Neural progenitor cell (in vitro differentiated cells): ENCODE data around the gene SMIM27. TPM values are rescaled to one million over a fixed set of nuclear protein-coding genes. Genes with fewer than 3 reads are reported as not detected.

Source experiments
- DNase-seq: peaks from one replicate; pipeline ENCODE4 v3.0.0-alpha.2; 2016; ENCODE audit warnings: low spot score
- H2AFZ ChIP-seq: fragments of 200-600 bp; sonication (generic); replicated peaks from 2 replicates; pipeline ENCODE4 v1.6.1; 2016; ENCODE audit warnings: antibody characterized with exemption
- H3F3A ChIP-seq: fragments of 200-600 bp; sonication (generic); 2 replicates; pipeline ENCODE4 v1.6.1; 2016; ENCODE audit warnings: antibody characterized with exemption, low read depth
- H3K27ac ChIP-seq: fragments of 200-600 bp; sonication (generic); 2 replicates; pipeline ENCODE4 v1.5.1; 2016; ENCODE audit warnings: mild to moderate bottlenecking
- H3K27me3 ChIP-seq: fragments of 200-600 bp; sonication (generic); 2 replicates; pipeline ENCODE4 v1.6.1; 2016; ENCODE audit warnings: mild to moderate bottlenecking, moderate library complexity
- H3K36me3 ChIP-seq: fragments of 200-600 bp; sonication (generic); 2 replicates; pipeline ENCODE4 v1.5.1; 2016
- H3K4me1 ChIP-seq: fragments of 200-600 bp; sonication (generic); 2 replicates; pipeline ENCODE4 v1.6.1; 2016; ENCODE audit warnings: mixed run types
- H3K4me2 ChIP-seq: fragments of 200-600 bp; sonication (generic); 2 replicates; pipeline ENCODE4 v1.6.1; 2016
- H3K4me3 ChIP-seq: fragments of 200-600 bp; sonication (generic); 2 replicates; pipeline ENCODE4 v1.5.1; 2016
- H3K79me2 ChIP-seq: fragments of 200-600 bp; sonication (generic); 2 replicates; pipeline ENCODE4 v1.6.1; 2016; ENCODE audit warnings: low read depth
- H3K9ac ChIP-seq: fragments of 200-600 bp; sonication (generic); 2 replicates; pipeline ENCODE4 v1.6.1; 2016
- H3K9me3 ChIP-seq: fragments of 200-600 bp; sonication (generic); 2 replicates; pipeline ENCODE4 v1.5.1; 2016; ENCODE audit warnings: low read depth
- H4K20me1 ChIP-seq: fragments of 200-600 bp; sonication (generic); 2 replicates; pipeline ENCODE4 v1.6.1; 2016; ENCODE audit warnings: low read depth
- H3K27ac Mint-ChIP-seq: 3 replicates; pipeline ENCODE4 v1.8.0; 2021; ENCODE audit warnings: mixed read lengths
- H3K27me3 Mint-ChIP-seq: 2 replicates; pipeline ENCODE4 v1.8.0; 2022; ENCODE audit warnings: low read depth, mild to moderate bottlenecking, inconsistent platforms, moderate library complexity, mixed read lengths; ENCODE audit not compliant: insufficient read depth
- H3K36me3 Mint-ChIP-seq: 3 replicates; pipeline ENCODE4 v1.8.0; 2021; ENCODE audit warnings: mixed read lengths
- H3K4me1 Mint-ChIP-seq: 3 replicates; pipeline ENCODE4 v1.8.0; 2021; ENCODE audit warnings: mixed read lengths
- H3K4me3 Mint-ChIP-seq: 3 replicates; pipeline ENCODE4 v1.8.0; 2021; ENCODE audit warnings: mild to moderate bottlenecking, moderate library complexity, mixed read lengths
- H3K9me3 Mint-ChIP-seq: 3 replicates; pipeline ENCODE4 v1.8.0; 2020; ENCODE audit warnings: mixed read lengths
- CTCF ChIP-seq: fragments of 200-600 bp; sonication (generic); IDR thresholded peaks from 2 replicates; pipeline ENCODE4 v1.5.1; 2017; ENCODE audit warnings: antibody characterized with exemption, mild to moderate bottlenecking
- EZH2 ChIP-seq: fragments of 200-600 bp; sonication (generic); IDR thresholded peaks from 2 replicates; pipeline ENCODE4 v1.6.1; 2017; ENCODE audit warnings: antibody characterized with exemption, mild to moderate bottlenecking, moderate library complexity
- EZH2phosphoT487 ChIP-seq: fragments of 200-600 bp; sonication (generic); IDR thresholded peaks from 2 replicates; pipeline ENCODE4 v1.6.1; 2017; ENCODE audit warnings: antibody characterized with exemption
- total RNA-seq: library from RNA; depleted of rRNA; stranded (reverse); fragments of >200 nt; gene quantifications from 2 replicates; pipeline ENCODE4 v1.2.3, GENCODE V29; 2015; ENCODE audit warnings: low replicate concordance

SMIM27 gene
- total RNA-seq: 6.4 and 9.7 TPM in 2 replicates

- H3F3A ChIP-seq: peaks cover 26% of the 10 kb centered on the region
- peaks cover 55% of the 10 kb centered on the region for H3K79me2 ChIP-seq
- H3K4me2 ChIP-seq: peak within 1 kb of the TSS; percentile 91
- H3K27ac ChIP-seq: peak within 1 kb of the TSS; percentile 96
- H3K9me3 ChIP-seq: no peaks in the 10 kb centered on the region
- peak; percentile 95 for DNase-seq
- TF ChIP-seq CTCF (no peak), EZH2 (no peak), EZH2phosphoT487 (no peak)
- Mint-ChIP-seq H3K27ac (peak within 1 kb of the TSS; percentile 100), H3K27me3 (peaks cover 4% of the 10 kb centered on the region), H3K9me3 (peaks cover 4% of the 10 kb centered on the region), H3K36me3 (peaks cover 19% of the 10 kb centered on the region), H3K4me3 (peak within 1 kb of the TSS; percentile 94), H3K4me1 (peaks cover 24% of the 10 kb centered on the region)
- peaks cover 21% of the 10 kb centered on the region for H4K20me1 ChIP-seq
- H3K9ac ChIP-seq: peak within 1 kb of the TSS; percentile 97
- no peaks in the 10 kb centered on the region for H3K36me3 ChIP-seq
- peaks cover 13% of the 10 kb centered on the region for H3K4me1 ChIP-seq
- no peaks in the 10 kb centered on the region for H3K27me3 ChIP-seq
- peak within 1 kb of the TSS; percentile 86 for H3K4me3 ChIP-seq
- peak within 1 kb of the TSS; percentile 93 for H2AFZ ChIP-seq
Measured at GRCh38 chr9:32552172-32552872, at the start of gene SMIM27, which contains the start of gene TOPORS. Gene SMIM27 (plus strand): TSS chr9:32552327. CDS start chr9:32552435, 108 bp downstream. Gene TOPORS (minus strand): TSS chr9:32552586. CDS start chr9:32552436, 150 bp downstream.

- Histone ChIP-seq H3K4me2 (no peak overlapping the region), H3F3A (peaks cover 4% of the 10 kb centered on the region), H3K27ac (no peak overlapping the region), H4K20me1 (no peaks in the 10 kb centered on the region), H3K79me2 (no peaks in the 10 kb centered on the region), H3K9me3 (no peaks in the 10 kb centered on the region), H2AFZ (no peak overlapping the region), H3K4me1 (no peaks in the 10 kb centered on the region), H3K27me3 (no peaks in the 10 kb centered on the region), H3K9ac (no peak overlapping the region), H3K36me3 (no peaks in the 10 kb centered on the region), H3K4me3 (no peak overlapping the region)
- Mint-ChIP-seq H3K27ac (no peak overlapping the region), H3K36me3 (peaks cover 4% of the 10 kb centered on the region), H3K27me3 (peaks cover 2% of the 10 kb centered on the region), H3K4me3 (no peak overlapping the region), H3K9me3 (no peaks in the 10 kb centered on the region), H3K4me1 (peaks cover 8% of the 10 kb centered on the region)
- TF ChIP-seq CTCF (no peak), EZH2 (no peak), EZH2phosphoT487 (no peak)
- no peak for DNase-seq
Measured at GRCh38 chr9:32502464-32502863, 49.7 kb upstream of the SMIM27 start.

GRCh38 chr9:32503008-32503407 is 49.1 kb upstream of the SMIM27 start:
- H3K4me1 ChIP-seq: no peaks in the 10 kb centered on the region
- no peaks in the 10 kb centered on the region for H4K20me1 ChIP-seq
- no peaks in the 10 kb centered on the region for H3K36me3 ChIP-seq
- H3K27ac ChIP-seq: no peak overlapping the region
- H3K9me3 ChIP-seq: no peaks in the 10 kb centered on the region
- H2AFZ ChIP-seq: no peak overlapping the region
- H3F3A ChIP-seq: peaks cover 4% of the 10 kb centered on the region
- H3K27me3 Mint-ChIP-seq: peaks cover 2% of the 10 kb centered on the region
- peak; percentile 29 for DNase-seq
- no peaks in the 10 kb centered on the region for H3K79me2 ChIP-seq
- peak overlapping the region; percentile 27 for H3K27ac Mint-ChIP-seq
- no peak for TF ChIP-seq CTCF
- no peak overlapping the region for H3K9ac ChIP-seq
- no peaks in the 10 kb centered on the region for H3K9me3 Mint-ChIP-seq
- peaks cover 8% of the 10 kb centered on the region for H3K4me1 Mint-ChIP-seq
- peaks cover 4% of the 10 kb centered on the region for H3K36me3 Mint-ChIP-seq
- peak overlapping the region; percentile 6 for H3K4me2 ChIP-seq
- H3K27me3 ChIP-seq: no peaks in the 10 kb centered on the region
- H3K4me3 Mint-ChIP-seq: no peak overlapping the region
- no peak overlapping the region for H3K4me3 ChIP-seq
